ENCODE results near the gene SMARCC1.

Gene SMARCC1

GRCh38 chr3:47583320-47584075, 198.2 kb downstream of the SMARCC1 start:
- DNase-seq: no peak

- no peak for DNase-seq
Observed at GRCh38 chr3:47581835-47582234, 199.9 kb downstream of the SMARCC1 start.

- DNase-seq: no peak
Observed at GRCh38 chr3:47581422-47581821, 200.3 kb downstream of the SMARCC1 start.

GRCh38 chr3:47580481-47580880, 201.2 kb downstream of the SMARCC1 start:
- DNase-seq: no peak

GRCh38 chr3:47579875-47580274, 201.8 kb downstream of the SMARCC1 start:
- DNase-seq: no peak

- DNase-seq: peak; percentile 15
Observed at GRCh38 chr3:47578691-47579632, 202.7 kb downstream of the SMARCC1 start, which contains the start of gene CSPG5. CSPG5 (minus strand) TSS chr3:47578865; CDS start chr3:47578693, 172 bp downstream.

- DNase-seq: peak; percentile 17
Observed at GRCh38 chr3:47578119-47578632, 203.5 kb downstream of the SMARCC1 start.

- no peak for DNase-seq
Observed at GRCh38 chr3:47577583-47578118, 204.0 kb downstream of the SMARCC1 start.

GRCh38 chr3:47573190-47574172, 208.2 kb downstream of the SMARCC1 start:
- DNase-seq: no peak

- DNase-seq: no peak
Observed at GRCh38 chr3:47571391-47572175, 210.1 kb downstream of the SMARCC1 start.

- no peak for DNase-seq
Observed at GRCh38 chr3:47568901-47569300, 212.8 kb downstream of the SMARCC1 start.

- DNase-seq: no peak
Observed at GRCh38 chr3:47567149-47567548, 214.5 kb downstream of the SMARCC1 start.

- no peak for DNase-seq
Observed at GRCh38 chr3:47566667-47567066, 215.0 kb downstream of the SMARCC1 start.

GRCh38 chr3:47565734-47566550, 215.8 kb downstream of the SMARCC1 start:
- DNase-seq: no peak

- DNase-seq: no peak
Observed at GRCh38 chr3:47556351-47556750, 225.3 kb downstream of the SMARCC1 start.

- no peak for DNase-seq
Observed at GRCh38 chr3:47554335-47554734, 227.4 kb downstream of the SMARCC1 start.

- DNase-seq: no peak
Observed at GRCh38 chr3:47553407-47553806, 228.3 kb downstream of the SMARCC1 start.

GRCh38 chr3:47542471-47543173, 239.1 kb downstream of the SMARCC1 start:
- DNase-seq: no peak

GRCh38 chr3:47541583-47542108, 240.0 kb downstream of the SMARCC1 start:
- DNase-seq: peak; percentile 4

Data from fibroblast of skin of back (primary cell).